Nephron (organoid): Measurements from ENCODE around the gene PCYT1A.

Experiments used
- H3K27ac Mint-ChIP-seq, 3 experiments: 2 replicates each; pipeline ENCODE4 v1.8.0; 2020; ENCODE audit warnings: mixed read lengths in 3 of 3, mild to moderate bottlenecking in 2 of 3, moderate library complexity in 1 of 3
- H3K27me3 Mint-ChIP-seq: 2 replicates; pipeline ENCODE4 v1.8.0; 2021; ENCODE audit warnings: low read depth, mild to moderate bottlenecking, moderate library complexity, mixed read lengths
- H3K36me3 Mint-ChIP-seq: 2 replicates; pipeline ENCODE4 v1.8.0; 2020; ENCODE audit warnings: low read depth, mixed read lengths
- H3K4me1 Mint-ChIP-seq: 2 replicates; pipeline ENCODE4 v1.8.0; 2020; ENCODE audit warnings: mixed read lengths
- H3K4me3 Mint-ChIP-seq, 3 experiments: 2 replicates each; pipeline ENCODE4 v1.8.0; 2020; ENCODE audit warnings: mild to moderate bottlenecking in 3 of 3, mixed read lengths in 3 of 3, moderate library complexity in 2 of 3
- H3K9me3 Mint-ChIP-seq: 2 replicates; pipeline ENCODE4 v1.8.0; 2020; ENCODE audit warnings: mixed read lengths
- TF ChIP-seq, protein P1 (sequence below), 3 experiments: fragments of 200-600 bp; sonication (generic); IDR thresholded peaks; one replicate each; pipeline ENCODE4 v1.5.0; 2021; ENCODE audit warnings: antibody characterized with exemption in 3 of 3; ENCODE audit not compliant: unreplicated experiment in 3 of 3

PCYT1A gene

GRCh38 chr3:196180346-196180745 lies 107.2 kb downstream of the PCYT1A start:
- H3K9me3 Mint-ChIP-seq = no peaks in the 10 kb centered on the region
- H3K4me1 Mint-ChIP-seq = peaks cover 22% of the 10 kb centered on the region
- no peaks in the 10 kb centered on the region for H3K36me3 Mint-ChIP-seq
- H3K27ac Mint-ChIP-seq = no peak overlapping the region
- no peak overlapping the region for H3K4me3 Mint-ChIP-seq
- no peaks in the 10 kb centered on the region for H3K27me3 Mint-ChIP-seq
- TF ChIP-seq, protein P1, sequence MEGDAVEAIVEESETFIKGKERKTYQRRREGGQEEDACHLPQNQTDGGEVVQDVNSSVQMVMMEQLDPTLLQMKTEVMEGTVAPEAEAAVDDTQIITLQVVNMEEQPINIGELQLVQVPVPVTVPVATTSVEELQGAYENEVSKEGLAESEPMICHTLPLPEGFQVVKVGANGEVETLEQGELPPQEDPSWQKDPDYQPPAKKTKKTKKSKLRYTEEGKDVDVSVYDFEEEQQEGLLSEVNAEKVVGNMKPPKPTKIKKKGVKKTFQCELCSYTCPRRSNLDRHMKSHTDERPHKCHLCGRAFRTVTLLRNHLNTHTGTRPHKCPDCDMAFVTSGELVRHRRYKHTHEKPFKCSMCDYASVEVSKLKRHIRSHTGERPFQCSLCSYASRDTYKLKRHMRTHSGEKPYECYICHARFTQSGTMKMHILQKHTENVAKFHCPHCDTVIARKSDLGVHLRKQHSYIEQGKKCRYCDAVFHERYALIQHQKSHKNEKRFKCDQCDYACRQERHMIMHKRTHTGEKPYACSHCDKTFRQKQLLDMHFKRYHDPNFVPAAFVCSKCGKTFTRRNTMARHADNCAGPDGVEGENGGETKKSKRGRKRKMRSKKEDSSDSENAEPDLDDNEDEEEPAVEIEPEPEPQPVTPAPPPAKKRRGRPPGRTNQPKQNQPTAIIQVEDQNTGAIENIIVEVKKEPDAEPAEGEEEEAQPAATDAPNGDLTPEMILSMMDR (IDR thresholded peaks at IDR 0.05; ENCODE audit: unreplicated experiment in 3 of 3) = no peak
